Limb (tissue), 2 donors: ENCODE results near the gene CMTR1.
"Not testable (repeated sequence)": the region's sequence is repeated elsewhere in the genome, so short reads cannot be mapped to it uniquely, and the experiment has no call there.

ENCODE experiments used
- DNase-seq, 2 donors: peaks; one replicate each; pipeline ENCODE4 v3.0.0-alpha.2; 2016; ENCODE audit errors: extremely low spot score in 2 of 2

The CMTR1 gene

DNA sequence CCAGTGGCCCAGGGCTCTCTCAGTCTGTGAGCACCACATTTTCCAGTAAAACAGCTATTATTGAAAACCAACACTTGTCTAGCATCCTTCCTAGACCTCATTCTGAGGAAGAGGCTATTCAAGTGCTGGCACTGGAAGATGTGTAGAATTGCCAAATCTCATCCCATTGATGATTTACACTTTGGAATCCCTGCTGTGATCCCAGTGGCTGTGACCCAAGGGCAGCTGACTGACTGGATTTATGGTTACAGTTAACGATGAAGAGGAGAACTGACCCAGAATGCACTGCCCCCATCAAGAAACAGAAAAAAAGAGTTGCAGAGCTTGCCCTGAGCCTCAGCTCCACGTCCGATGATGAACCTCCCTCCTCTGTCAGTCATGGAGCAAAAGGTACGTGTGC, 2.4 kb downstream of the CMTR1 start:
- no peak for DNase-seq

DNA sequence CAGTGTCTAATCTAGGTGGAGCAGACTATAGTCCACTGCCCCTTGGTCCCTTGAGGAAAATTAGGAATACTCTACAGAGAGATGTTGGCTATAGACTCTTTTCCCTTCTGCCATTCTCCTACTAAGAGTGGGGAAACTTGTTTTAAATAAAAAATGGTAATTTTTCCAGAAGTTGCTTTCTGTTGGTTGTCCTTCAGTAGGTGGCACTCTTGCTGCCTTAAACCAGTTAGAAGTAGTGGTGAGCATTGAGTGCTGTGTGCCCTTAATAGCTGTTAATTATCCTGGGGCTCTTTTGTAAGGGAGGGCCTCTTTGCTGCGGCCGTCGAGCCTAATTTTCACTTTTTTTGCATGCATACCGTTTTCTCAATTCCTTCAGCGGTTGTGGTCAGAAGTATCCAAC, 2.8 kb downstream of the CMTR1 start:
- DNase-seq: no peak

DNA sequence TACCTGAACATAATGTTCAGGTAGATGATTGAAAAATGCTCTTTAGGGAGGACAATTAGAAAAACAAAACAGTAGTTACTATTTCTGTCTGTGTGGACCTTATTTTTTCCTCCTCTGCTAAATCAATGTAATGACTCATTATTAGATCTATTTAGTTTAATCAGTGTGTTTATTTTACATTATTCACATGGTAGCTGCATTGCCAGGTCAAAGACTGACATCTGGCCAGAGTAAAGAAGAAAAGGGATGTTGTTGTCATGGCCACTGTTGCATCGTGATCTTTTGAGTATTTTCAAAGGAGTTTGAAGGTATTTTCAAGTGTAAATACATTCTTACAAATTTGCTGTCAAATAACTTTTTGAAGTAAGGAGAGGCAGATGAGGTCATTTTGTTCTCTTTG, 5.9 kb downstream of the CMTR1 start:
- no peak for DNase-seq

DNA sequence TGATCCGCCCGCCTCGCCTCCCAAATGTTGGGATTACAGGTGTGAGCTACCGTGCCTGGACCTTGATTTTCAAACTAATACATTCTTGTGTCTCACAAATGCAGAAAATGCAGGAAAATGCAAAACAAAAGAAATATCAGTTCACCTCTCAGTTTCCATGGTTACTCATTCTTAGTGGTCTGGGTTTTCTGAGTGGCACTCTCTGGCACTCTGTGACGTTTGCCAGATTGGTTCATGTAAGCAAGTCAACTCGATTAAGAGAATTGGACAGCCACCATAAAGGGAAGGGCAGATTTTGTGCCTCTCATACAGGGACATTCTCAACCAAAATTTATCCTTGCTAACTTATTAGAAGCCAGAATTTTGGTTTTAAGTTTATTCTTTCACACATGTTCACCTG, 8.6 kb downstream of the CMTR1 start:
- no peak for DNase-seq

GRCh38 chr6:37442416-37443215, 9.6 kb downstream of the CMTR1 start:
- no peak for DNase-seq

DNA sequence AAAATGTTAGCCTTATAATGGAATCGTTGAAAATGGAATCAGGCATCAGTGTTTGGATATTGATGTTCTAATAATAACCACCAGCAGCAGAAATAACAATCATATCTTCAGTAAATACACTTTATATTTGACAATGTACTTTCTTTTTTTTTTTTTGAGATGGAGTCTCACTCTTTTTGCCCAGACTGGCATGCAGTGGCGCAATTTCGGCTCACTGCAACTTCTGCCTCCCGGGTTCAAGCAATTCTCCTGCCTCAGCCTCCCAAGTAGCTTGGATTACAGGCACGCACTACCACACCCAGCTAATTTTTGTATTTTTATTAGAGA, 10.2 kb downstream of the CMTR1 start:
- not testable (repeated sequence) for DNase-seq

- no peak for DNase-seq
Measured at GRCh38 chr6:37449984-37450383, 17.0 kb downstream of the CMTR1 start.

DNA sequence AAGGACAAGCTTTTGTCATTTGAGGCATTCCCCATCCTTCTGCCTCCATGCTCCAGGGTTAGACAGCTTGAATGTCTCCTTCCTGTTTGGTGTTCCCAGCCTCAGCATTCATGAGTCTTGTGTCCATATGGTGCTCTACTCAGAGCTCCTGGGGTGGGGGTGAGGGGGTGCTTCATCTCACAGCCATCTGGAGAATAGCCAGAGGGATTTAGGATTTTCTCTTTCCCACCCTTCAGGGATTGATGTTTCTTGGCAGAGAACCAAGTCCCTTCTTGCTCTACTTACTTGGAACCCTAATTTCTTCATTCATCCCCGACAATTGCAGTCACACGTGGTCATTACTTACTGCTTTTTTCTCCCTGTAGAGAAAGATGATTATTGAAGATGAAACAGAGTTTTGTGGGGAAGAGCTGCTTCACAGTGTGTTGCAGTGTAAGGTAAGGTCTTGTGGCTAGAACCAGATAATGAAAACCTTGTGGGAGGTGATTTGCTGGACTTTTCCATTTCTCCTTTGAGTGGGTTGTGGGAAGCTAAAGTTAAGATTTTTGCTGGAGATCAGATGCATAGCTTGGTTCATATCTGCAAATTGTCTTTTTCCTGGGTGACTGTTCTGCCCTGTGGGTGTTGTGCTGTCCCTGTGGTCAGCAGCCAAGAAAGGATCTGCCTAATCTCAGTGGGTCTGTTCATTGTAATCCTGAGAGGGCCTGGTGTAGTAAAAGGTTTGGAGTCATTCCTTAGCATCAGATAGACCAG, 18.6 kb downstream of the CMTR1 start:
- no peak for DNase-seq

- DNase-seq: no peak
Measured at GRCh38 chr6:37452522-37452921, 19.5 kb downstream of the CMTR1 start.

DNA sequence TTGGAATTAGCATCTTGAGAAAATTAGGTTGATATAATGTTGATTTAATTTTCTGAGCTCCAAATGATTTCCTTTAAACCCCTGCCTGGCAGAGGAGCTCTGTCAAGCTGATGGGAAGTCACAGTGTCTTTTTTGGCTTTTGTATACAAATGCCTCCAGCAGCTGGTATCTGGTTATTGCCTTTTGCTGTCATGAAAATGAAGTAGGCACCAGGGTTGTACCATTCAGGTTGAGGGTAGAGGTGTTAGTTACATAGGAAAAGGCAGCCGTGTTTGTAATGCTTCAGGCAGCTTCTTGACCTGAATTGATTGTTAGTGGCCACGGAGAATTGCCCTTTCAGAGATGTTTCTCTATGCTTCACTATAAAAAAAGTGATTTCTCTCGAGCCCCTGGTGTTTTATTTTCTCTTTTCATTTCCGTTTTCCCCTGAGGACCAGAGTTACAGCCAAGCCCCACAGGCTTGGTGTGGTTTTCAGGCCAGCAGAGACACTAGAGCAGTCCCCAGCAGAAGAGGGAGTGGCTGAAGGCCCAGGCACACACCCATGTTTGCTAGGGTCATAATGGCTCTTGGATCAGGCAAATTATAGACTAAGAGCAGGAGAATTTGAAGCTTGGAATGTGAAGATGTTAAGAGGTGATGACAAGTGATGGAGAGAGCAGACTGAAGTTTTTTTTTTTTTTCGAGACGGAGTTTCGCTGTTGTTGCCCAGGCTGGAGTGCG, 21.6 kb downstream of the CMTR1 start:
- no peak for DNase-seq

- DNase-seq: no peak
Measured at GRCh38 chr6:37456126-37456525, 23.1 kb downstream of the CMTR1 start.

DNA sequence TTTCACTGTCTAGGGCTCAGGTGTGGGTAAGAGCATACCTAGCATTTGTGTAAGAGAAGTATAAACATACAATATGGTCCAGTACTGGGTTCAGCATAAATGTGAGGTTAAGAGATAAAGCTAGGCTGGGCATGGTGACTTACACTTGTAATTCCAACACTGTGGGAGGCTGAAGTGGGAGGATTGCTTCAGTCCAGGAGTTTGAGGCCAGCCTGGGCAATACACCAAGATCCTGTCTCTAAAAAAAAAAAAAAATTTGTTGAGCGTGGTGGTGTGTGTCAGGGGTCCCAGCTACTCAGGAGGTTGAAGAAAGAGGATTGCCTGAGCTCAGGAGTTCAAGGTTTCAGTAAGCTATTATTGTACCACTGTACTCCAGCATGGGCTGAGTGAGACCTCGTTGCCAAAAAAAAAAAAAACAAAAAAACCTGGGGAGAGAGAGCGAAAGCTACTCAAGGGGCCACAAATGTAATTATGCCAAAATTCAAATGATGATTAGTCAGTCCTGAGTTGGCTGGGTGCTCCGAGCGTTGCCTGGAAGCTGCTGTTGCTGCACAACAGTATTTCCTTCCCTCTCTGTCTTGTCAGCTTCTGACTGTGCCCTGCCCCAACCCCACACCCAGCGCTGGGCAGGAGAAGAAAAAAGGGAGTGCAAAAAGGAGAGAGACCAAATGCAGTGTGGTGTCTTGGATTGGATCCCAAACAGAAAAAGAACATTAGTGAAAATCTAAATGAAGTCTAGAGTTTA, 24.0 kb downstream of the CMTR1 start:
- DNase-seq: no peak

DNA sequence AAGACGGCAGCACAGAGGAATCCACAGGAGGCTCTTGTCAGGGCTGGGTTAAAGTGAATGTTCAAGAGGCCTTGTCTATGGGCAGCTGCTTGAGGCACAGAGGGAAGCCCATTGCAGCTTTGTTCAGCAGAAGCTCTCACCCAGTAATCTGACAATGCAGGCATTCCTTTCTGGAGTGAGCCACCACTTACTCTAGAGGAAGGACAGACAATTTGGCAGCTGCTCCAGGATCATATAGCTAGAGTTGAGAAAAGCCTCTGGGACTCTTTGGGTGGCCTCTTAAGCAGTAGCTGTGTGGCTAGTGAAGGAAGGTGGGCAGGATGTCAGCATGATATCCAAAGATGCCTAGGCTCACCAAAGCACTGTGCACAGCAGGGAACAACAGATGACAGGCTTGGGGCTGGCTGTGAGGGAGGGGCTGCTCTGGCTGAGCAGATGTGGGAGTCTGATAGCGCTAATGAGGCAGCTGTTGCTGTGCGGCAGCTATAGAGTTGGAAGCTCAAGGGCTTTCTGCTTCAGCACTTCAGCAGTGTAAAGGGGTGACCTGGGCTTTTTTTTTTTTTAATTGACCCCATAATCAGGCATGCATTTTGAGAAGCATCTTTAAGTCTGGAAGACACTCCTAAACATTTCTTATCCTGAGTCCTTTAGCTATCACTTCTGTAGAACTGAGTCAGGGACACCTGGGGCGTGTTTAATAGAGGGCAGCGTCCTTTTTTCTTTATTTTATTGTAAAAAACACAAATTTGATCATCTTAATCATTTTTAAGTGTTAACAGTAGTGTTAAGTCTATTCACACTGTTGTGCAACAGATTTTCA, 27.2 kb downstream of the CMTR1 start:
- DNase-seq: peak; percentile 40 to 53

- no peak for DNase-seq
Measured at GRCh38 chr6:37460805-37461204, 27.8 kb downstream of the CMTR1 start.

GRCh38 chr6:37463110-37463509, 30.1 kb downstream of the CMTR1 start:
- DNase-seq: no peak

- DNase-seq: no peak
Measured at GRCh38 chr6:37467718-37468117, 34.7 kb downstream of the CMTR1 start.

GRCh38 chr6:37473364-37474095, 40.5 kb downstream of the CMTR1 start:
- DNase-seq: peak in 1 of 2 donors; percentile 44

DNA sequence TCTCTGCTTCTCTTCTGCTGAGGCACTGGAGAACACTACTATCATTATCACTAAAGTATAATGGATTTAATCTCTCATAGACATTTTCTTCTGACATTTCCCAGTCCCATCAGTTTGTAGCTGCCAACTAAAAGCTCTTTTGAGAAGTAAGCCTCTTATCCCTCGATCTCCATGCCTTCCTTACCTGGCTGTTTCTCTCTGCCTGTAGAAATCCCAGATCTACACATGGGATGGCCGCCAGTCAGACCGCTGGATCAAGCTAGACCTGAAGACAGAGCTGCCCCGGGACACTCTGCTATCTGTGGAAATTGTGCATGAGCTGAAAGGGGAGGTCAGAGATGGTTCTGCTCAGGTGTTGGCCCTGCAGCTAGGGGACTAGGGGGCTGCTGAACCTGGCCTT, 41.3 kb downstream of the CMTR1 start:
- DNase-seq: no peak

DNA sequence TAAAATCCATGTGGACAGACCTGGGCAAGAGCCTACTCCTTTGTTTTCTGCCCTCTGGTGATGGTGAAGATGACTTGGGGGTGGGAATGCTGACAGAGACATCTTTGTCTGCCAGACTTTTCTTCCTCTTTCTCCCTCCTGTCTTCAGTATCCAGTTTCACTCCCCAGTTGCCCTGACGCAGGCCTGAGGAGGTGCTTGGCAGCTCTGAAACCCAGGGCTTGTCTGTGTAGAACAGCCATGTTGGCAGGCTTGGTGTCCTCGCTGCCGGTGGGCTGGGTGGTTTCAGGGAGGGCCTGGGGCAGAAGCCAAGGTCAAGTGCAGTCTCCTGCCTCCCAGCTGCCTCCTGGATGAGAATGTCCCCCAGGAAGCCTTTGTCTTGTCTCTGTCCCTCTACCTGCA, 44.2 kb downstream of the CMTR1 start:
- DNase-seq: no peak
